AG08395 (cell line): ENCODE measurements around the gene TBX1.
A peak's percentile ranks its signal among the peaks of the same experiment; 100 is the strongest.
"Not testable (repeated sequence)": the region's sequence is repeated elsewhere in the genome, so short reads cannot be mapped to it uniquely, and the experiment has no call there.

Experiments
- DNase-seq: peaks from one replicate; pipeline ENCODE4 v3.0.0; 2012; ENCODE audit warnings: mixed read lengths, low spot score

The TBX1 gene

DNA sequence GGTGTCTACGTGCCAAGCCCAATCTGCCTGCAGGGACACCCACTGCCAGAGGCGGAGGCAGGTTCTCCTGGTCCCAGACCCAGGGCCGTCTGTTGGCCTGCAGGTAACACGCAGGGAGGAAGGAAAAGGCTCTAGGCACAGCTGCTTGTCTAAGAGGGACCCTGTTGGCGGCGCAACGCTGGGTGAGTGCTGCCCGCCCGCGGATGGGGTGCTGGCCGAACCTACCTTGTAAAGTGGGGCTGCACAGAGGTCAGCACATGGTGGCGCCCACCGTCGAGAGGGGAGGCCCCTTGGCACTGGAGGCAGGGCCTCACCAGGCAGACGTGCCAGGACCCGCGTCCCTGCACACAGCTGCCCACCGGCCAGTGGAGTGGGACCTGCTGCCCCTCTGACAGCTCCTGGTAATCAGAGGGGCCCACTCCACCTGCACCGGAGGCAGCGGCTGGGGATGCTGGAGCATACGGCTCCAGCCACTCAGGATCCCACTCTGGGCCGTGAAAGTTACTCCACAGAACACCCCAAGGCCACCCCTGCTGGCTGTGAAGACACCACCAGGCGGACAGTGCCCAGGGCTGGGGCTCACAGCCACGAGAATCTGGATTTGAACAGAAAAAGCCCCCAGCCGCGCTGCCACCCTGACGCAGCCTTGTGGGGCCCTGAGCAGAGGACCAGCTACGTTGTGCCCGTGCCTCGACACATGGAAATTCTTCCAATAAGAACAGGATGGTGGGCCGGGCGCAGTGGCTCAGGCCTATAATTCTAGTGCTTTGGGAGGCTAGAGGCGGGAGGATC lies 24.0 kb downstream of the TBX1 start:
- no peak for DNase-seq

- DNase-seq: no peak
These were observed 25.1 kb downstream of the TBX1 start for GRCh38 chr22:19785461-19786263.

- no peak for DNase-seq
These were observed 25.6 kb downstream of the TBX1 start for GRCh38 chr22:19786264-19786585.

GRCh38 chr22:19786959-19787848 lies 26.6 kb downstream of the TBX1 start:
- no peak for DNase-seq

GRCh38 chr22:19787849-19788141 lies 27.2 kb downstream of the TBX1 start:
- no peak for DNase-seq

GRCh38 chr22:19788661-19789225 lies 28.2 kb downstream of the TBX1 start:
- DNase-seq: no peak

DNA sequence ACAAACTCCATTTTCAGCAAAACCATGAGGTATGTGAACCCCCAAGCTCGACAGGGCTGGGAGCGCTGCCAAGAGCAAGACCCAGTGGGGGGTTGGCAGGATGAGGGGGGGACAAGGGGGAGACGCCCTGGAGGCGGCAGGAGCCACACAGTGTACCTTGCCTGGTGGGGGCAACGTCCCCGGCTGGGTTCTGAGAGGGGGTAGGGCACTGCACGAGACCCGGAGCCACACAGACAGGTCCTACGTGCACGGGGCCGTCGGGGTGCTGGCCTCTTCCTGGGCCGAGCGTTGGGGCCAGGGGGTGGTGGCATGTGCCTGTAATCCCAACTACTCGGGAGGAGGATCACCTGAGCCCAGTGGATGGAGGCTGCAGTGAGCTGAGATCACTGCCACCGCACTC lies 28.8 kb downstream of the TBX1 start:
- DNase-seq: no peak

DNA sequence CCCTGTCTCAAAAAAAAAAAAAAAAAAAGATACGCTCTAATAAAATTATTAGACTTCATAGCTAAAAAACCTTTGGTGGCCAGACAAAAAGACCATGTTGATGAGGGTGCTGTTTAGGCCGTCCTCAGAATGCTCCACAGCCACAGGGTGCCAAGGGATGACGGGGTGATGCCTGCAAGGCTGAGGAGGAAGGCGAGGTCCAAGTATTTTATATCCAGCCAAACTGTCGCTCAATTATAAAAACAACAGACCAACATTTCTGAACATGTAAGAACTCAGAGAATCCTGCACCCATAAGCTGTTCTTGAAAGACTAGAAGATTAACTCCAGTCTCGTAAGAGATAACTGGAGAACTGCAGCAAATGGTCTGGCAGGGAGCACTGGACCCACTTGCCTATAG lies 29.2 kb downstream of the TBX1 start:
- DNase-seq: no peak

DNA sequence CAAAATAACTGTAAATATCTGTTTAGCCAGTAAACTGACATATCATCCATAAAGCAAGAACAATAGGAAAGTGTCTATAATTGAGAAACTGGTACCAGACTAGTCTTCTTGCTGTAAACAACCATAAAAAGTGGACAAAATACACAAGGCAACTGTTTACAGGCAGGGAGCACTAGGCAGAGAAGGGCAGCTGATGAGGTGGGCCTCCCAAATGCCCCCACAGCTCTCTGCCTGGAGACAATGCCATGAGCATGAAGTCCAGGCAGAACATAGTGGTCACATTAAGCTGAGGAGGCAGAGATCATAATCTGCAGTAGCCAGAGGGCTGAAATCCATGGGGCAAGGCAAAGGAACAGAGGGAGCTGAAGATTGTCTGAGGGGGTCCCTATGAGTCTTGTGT lies 30.7 kb downstream of the TBX1 start:
- no peak for DNase-seq

DNA sequence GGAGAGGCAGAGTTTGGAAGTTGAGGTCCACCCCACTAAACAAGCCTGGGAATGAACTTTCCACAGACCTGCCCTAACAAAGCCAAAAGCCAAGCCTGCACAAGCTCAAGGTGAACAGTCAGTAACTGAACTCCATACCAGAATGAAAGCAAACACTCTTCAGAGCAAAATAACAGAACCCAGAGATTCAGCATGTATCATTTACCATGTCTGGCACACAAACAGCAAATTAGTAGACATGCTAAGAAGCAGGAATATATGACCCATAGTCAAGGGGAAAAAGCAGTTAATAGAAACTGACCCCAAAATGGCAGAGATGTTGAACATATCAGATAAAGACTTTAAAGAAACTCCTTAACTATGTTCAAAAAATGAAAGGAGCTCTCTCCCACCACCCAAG lies 31.3 kb downstream of the TBX1 start:
- no peak for DNase-seq

GRCh38 chr22:19792383-19792896 lies 31.9 kb downstream of the TBX1 start:
- not testable (repeated sequence) for DNase-seq

- no peak for DNase-seq
These were observed 32.6 kb downstream of the TBX1 start for GRCh38 chr22:19793161-19793560.

DNA sequence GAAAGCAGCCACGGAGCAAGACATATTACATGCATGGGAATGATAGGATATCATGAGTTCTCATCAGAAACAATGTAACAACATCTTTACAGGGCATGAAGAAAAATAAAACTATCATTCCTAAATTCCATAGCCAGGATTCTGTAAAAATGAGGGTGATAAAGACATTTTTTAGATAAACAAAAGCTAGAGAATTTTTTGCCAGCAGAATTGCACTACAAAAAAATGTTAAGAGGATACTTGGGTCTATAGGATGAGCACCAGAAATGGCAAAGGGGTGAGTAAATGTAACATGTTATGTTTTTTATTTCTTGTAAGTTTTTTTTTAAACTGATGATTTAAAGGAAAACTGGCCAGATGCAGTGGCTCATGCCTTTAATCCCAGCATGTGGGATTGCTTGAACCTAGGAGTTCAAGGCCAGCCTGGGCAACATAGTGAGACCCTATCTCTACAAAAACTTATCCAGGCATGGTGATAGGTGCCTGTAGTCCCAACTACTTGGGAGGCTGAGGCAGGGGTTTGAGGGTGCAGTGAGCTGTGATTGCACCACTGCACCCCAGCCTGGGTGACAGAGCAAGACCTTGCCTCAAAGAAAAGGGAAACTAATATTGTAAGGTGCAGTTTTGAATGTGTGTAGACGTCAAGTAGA lies 33.2 kb downstream of the TBX1 start:
- DNase-seq: no peak

DNA sequence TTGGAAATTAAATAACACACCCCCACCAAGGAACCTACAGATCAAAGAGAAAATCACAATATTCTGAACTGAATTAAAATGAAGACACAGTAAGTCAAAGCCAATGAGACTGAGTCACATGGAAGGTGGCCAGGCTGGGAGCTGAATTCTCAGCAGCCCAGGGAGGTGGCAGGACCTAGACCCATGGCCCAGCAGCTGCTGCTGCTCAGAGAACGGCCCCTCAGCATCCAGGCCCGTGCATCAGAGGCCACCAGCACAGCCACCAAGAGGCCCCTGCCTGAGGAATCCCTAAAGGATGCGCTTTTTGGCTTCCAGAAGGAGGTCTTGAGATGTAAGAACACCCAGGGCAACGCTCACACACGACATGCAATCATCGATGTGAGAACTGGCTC lies 35.0 kb downstream of the TBX1 start:
- peak; percentile 68 for DNase-seq

- no peak for DNase-seq
These were observed 35.6 kb downstream of the TBX1 start for GRCh38 chr22:19796160-19796559.

DNA sequence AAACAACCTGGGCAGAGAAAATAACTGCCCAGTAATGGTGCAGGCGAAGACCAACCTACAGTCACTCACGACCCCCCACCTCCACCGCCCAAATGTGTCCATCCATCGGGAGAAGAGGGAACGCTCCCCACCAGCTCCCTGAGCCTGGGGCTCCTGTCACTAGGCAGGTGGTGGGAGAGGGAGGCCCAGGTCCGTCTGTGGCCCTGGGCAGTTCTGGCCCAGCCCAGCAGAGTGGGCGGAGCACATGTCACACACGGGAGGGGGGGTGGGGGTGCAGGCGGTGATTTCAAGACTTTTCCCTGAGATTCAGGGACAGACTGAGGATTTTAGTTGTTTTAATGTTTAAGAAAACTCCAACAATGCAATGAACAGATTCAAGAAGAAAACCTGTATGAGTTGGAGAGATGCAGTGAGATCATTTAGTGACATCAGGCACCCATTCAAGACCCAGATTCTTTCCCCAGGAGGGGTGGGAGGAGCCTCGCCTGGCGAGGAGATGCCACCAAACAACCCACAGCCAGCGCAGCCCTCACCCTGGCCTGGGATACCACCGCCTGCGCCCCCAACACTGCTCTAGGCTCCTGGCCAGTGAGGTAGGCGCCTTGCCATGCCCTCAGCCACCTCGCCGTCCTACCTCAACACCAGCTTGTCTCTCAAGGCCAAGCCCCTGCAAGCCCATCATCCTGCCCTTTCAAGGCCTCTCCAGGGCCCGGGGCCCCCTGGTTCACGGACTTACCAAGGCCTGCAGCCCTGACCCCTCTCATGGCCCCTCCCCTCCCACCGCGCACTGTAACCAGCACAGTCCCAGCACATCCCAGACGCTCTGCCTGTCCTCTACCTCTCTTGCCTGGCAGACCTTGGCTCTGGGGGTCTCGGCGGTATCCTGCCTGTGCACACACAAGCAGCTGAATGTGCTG lies 36.8 kb downstream of the TBX1 start:
- no peak for DNase-seq

DNA sequence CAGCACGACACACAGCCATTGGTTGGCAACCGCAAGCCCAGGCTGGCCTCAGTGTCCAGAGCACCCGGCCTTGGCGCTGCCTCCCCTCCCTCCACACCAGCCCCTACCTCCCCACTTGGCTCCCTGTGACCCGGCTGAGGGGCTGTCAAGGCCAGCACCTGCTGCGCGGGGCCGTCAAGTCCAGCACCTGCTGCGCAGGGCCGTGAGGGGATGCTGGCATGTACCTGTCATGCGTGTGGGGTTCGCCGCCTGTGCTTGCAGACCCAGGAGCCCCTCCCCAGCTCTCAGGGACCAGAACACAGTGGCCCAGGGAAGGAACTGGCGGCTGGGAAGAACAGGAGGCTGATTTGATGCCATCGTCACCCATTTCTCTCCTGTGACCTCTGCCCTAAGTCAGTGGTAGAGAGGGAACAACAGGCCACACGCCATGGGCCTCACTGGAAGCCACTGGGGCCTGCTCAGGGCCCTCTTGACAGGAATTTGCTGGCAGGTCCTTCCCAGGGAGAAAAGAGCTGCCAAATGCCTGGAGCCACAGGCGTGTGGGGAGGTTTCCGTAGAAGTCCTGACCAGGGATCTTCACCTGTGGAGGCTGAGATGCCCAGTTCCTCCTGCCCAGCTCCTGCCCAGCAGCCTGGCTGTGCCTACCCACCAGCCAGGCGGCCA lies 37.6 kb downstream of the TBX1 start:
- no peak for DNase-seq

GRCh38 chr22:19798891-19799293 lies 38.3 kb downstream of the TBX1 start:
- DNase-seq: no peak

- DNase-seq: peak; percentile 97
These were observed 39.0 kb downstream of the TBX1 start for GRCh38 chr22:19799322-19800190.
